A549 (cell line): ENCODE measurements around the gene LHX1. TPM values are rescaled to one million over a fixed set of nuclear protein-coding genes. Genes with fewer than 3 reads are reported as not detected.
A peak's percentile ranks its signal among the peaks of the same experiment; 100 is the strongest.

ENCODE experiments used
- CBX2 ChIP-seq: fragments of 200-600 bp; sonication (generic); IDR thresholded peaks from 2 replicates; pipeline ENCODE4 v1.6.1; 2016; ENCODE audit warnings: low read depth, mild to moderate bottlenecking, borderline replicate concordance
- CBX8 ChIP-seq: fragments of 200-600 bp; sonication (generic); IDR thresholded peaks from 2 replicates; pipeline ENCODE4 v1.6.1; 2016
- CEBPB ChIP-seq, 2 experiments: fragments of >200 bp in 1 of 2; sonication (Bioruptor Twin) in 1 of 2; formaldehyde crosslinking in 1 of 2; IDR thresholded peaks; 2 replicates each; pipeline ENCODE4 v1.6.1; 2012 to 2016
- E2F6 ChIP-seq: IDR thresholded peaks from 2 replicates; pipeline ENCODE4 v1.6.1; 2012; ENCODE audit warnings: low read depth, borderline replicate concordance
- EHMT2 ChIP-seq: fragments of 200-600 bp; sonication (generic); IDR thresholded peaks from 2 replicates; pipeline ENCODE4 v1.6.1; 2016; ENCODE audit warnings: antibody characterized with exemption, low read depth, mild to moderate bottlenecking, moderate library complexity
- FOSL2 ChIP-seq, 2 experiments: fragments of 450-650 bp in 1 of 2; fragments of >200 bp in 1 of 2; sonication (Bioruptor Twin) in 1 of 2; formaldehyde crosslinking; IDR thresholded peaks; 2 replicates each; pipeline versions ENCODE4 v1.5.0 to v1.6.1; 2016 to 2020; ENCODE audit warnings: mild to moderate bottlenecking in 1 of 2, moderate library complexity in 1 of 2
- HES2 ChIP-seq: fragments of >200 bp; sonication (Bioruptor Twin); formaldehyde crosslinking; IDR thresholded peaks from 2 replicates; pipeline ENCODE4 v1.6.1; 2016
- HMGXB4 ChIP-seq: fragments of 250-450 bp; sonication (Bioruptor Pico); IDR thresholded peaks from 2 replicates; pipeline ENCODE4 v1.5.0; 2021; ENCODE audit warnings: mild to moderate bottlenecking, moderate library complexity, borderline replicate concordance
- HOXA7 ChIP-seq: fragments of 250-450 bp; sonication (Bioruptor Pico); IDR thresholded peaks from 2 replicates; pipeline ENCODE4 v1.5.0; 2020; ENCODE audit warnings: mild to moderate bottlenecking, moderate library complexity
- HOXB13 ChIP-seq: fragments of 250-450 bp; sonication (Bioruptor Pico); IDR thresholded peaks from 2 replicates; pipeline ENCODE4 v1.5.0; 2020; ENCODE audit warnings: low read depth, mild to moderate bottlenecking, moderate library complexity
- KDM5A ChIP-seq: fragments of 200-600 bp; sonication (generic); IDR thresholded peaks from 2 replicates; pipeline ENCODE4 v1.6.1; 2016; ENCODE audit warnings: antibody characterized with exemption, mild to moderate bottlenecking
- MAZ ChIP-seq: fragments of 150-350 bp; IDR thresholded peaks from 2 replicates; pipeline ENCODE4 v1.6.1; 2014; ENCODE audit warnings: antibody characterized with exemption, low read depth, low read length, borderline replicate concordance
- NFE2L2 ChIP-seq: fragments of 150-350 bp; conservative IDR thresholded peaks from 2 replicates; pipeline ENCODE4 v1.6.1; 2014; ENCODE audit warnings: low read length
- NPAS2 ChIP-seq: fragments of 250-450 bp; sonication (Bioruptor Pico); IDR thresholded peaks from 2 replicates; pipeline ENCODE4 v1.8.0; 2022; ENCODE audit warnings: mild to moderate bottlenecking, moderate library complexity, borderline replicate concordance
- RAD21 ChIP-seq, 2 experiments: fragments of >200 bp in 1 of 2; sonication (Bioruptor Twin) in 1 of 2; formaldehyde crosslinking in 1 of 2; IDR thresholded peaks in 1 of 2; conservative IDR thresholded peaks in 1 of 2; 2 replicates in 1 of 2; 3 replicates in 1 of 2; pipeline ENCODE4 v1.6.1; 2012 to 2018; ENCODE audit warnings: inconsistent platforms in 1 of 2
- RCOR1 ChIP-seq: fragments of 150-350 bp; IDR thresholded peaks from 2 replicates; pipeline ENCODE4 v1.6.1; 2014; ENCODE audit warnings: antibody characterized with exemption, low read length, low read depth
- SREBF2 ChIP-seq: fragments of 450-650 bp; IDR thresholded peaks from 2 replicates; pipeline ENCODE4 v1.6.1; 2014; ENCODE audit warnings: mild to moderate bottlenecking, moderate library complexity
- TFCP2L1 ChIP-seq: fragments of 250-450 bp; sonication (Bioruptor Pico); IDR thresholded peaks from 2 replicates; pipeline ENCODE4 v1.5.0; 2021; ENCODE audit warnings: mild to moderate bottlenecking
- ZC3H11A ChIP-seq: fragments of 450-650 bp; IDR thresholded peaks from 2 replicates; pipeline ENCODE4 v1.6.1; 2014; ENCODE audit warnings: antibody characterized with exemption, mild to moderate bottlenecking
- ZSCAN20 ChIP-seq: fragments of 250-450 bp; sonication (Bioruptor Pico); IDR thresholded peaks from 2 replicates; pipeline ENCODE4 v1.8.0; 2022; ENCODE audit warnings: mild to moderate bottlenecking, moderate library complexity
- polyA plus RNA-seq, 4 experiments: library from polyadenylated mRNA; depleted of rRNA in 3 of 4; stranded (reverse); fragments of >200 nt; fragmentation: RNase III in 1 of 4; extraction: RNeasy Plus Mini Kit Qiagen cat#74134 plus additional on column Dnase treatment in 1 of 4; gene quantifications; 2 replicates in 3 of 4; 3 replicates in 1 of 4; pipeline ENCODE4 v1.2.3, GENCODE V29; 2011 to 2017
- TF ChIP-seq, protein P1 (sequence below): fragments of 150-350 bp; IDR thresholded peaks from 2 replicates; pipeline ENCODE4 v1.6.1; 2014; ENCODE audit warnings: low read depth, mild to moderate bottlenecking, low read length
- TF ChIP-seq, protein P2 (sequence below): fragments of >200 bp; sonication (Bioruptor Twin); formaldehyde crosslinking; IDR thresholded peaks from 3 replicates; pipeline ENCODE4 v1.5.1; 2016

Gene LHX1
- polyA plus RNA-seq, 2 of the 4 experiments (the other 2 are of a cell fraction): 0.53 to 2.2 TPM

DNA sequence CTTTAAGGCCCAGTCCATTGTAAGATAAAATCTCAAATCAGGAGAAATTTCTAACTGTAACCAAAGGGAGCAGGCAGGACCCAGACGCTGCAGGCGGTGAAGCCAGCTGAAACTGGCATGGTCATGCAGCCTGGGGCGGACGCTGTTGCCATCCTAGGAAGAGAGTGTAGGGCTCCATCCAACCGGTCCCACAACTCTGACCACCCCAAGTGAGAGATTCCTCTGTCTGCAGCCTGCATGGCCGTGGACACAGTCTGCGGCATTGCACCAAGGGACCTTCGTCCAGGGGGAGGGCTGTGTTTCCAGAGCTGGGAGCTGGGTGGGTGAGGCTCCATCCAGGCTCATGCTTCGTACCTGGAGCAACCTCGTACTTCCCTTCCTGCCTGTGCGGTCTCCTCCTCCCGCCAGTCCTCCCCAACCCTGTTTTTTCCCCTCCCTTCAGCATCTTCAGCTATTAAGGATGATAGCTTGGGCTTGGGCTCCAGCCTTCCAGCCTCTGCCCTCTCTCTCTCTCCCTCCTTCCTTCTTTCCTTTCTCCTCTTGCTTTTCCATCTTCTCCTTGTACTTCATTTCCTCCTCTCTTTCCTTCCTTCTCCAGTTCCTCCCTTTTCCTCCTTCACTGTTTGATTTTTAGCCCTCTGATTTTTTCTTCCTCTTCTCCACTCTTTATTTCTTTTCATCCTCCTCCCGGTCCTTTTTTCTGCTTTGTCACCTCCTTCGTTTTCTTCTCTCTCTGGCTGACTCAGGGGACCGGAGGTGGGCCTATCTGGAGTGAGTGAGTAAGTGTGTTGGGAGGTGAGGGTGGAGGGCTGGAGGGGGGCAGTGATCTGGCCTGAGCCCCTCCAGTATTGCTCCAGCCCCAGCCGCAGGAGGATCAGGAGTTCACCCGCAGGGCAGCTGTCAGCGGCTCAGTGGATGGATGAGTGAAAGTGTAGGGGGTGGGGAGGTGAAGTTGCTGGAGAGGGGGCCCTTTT lies 17.0 kb upstream of the LHX1 start (continued):
- TF ChIP-seq ZSCAN20 (CRISPR knock-in tag) (no peak), FOSL2 (IDR thresholded peaks at IDR 0.05) (peak; percentile 31; the same call in 1 of the 2 replicates), FOSL2 (CRISPR knock-in tag; IDR thresholded peaks at IDR 0.05) (peak; percentile 73), ZC3H11A (no peak), TFCP2L1 (no peak), CEBPB (IDR thresholded peaks at IDR 0.05) (peak in 1 of 2 experiments; percentile 71; a peak in 2 of 4 replicates), CBX2 (no peak), CBX8 (no peak), HES2 (no peak), RCOR1 (no peak), SREBF2 (no peak), EHMT2 (no peak), HOXB13 (CRISPR knock-in tag) (0 out of 2 replicates have a peak, but pooled peaks have one; percentile 7), NPAS2 (CRISPR knock-in tag) (no peak), MAZ (peak; percentile 77; the same call in 1 of the 2 replicates), KDM5A (no peak), NFE2L2 (0 out of 2 replicates have a peak, but pooled peaks have one; percentile 18), HMGXB4 (no peak), E2F6 (no peak), RAD21 (conservative IDR thresholded peaks at IDR 0.05 in 1 of 2, IDR thresholded peaks at IDR 0.05 in 1 of 2) (no peak; a peak in 1 of 5 replicates), HOXA7 (CRISPR knock-in tag) (no peak)
- TF ChIP-seq, protein P1, sequence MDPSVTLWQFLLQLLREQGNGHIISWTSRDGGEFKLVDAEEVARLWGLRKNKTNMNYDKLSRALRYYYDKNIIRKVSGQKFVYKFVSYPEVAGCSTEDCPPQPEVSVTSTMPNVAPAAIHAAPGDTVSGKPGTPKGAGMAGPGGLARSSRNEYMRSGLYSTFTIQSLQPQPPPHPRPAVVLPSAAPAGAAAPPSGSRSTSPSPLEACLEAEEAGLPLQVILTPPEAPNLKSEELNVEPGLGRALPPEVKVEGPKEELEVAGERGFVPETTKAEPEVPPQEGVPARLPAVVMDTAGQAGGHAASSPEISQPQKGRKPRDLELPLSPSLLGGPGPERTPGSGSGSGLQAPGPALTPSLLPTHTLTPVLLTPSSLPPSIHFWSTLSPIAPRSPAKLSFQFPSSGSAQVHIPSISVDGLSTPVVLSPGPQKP: no peak
- TF ChIP-seq, protein P2, sequence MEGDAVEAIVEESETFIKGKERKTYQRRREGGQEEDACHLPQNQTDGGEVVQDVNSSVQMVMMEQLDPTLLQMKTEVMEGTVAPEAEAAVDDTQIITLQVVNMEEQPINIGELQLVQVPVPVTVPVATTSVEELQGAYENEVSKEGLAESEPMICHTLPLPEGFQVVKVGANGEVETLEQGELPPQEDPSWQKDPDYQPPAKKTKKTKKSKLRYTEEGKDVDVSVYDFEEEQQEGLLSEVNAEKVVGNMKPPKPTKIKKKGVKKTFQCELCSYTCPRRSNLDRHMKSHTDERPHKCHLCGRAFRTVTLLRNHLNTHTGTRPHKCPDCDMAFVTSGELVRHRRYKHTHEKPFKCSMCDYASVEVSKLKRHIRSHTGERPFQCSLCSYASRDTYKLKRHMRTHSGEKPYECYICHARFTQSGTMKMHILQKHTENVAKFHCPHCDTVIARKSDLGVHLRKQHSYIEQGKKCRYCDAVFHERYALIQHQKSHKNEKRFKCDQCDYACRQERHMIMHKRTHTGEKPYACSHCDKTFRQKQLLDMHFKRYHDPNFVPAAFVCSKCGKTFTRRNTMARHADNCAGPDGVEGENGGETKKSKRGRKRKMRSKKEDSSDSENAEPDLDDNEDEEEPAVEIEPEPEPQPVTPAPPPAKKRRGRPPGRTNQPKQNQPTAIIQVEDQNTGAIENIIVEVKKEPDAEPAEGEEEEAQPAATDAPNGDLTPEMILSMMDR: no peak
